ENCODE results near the gene CDCA3. TPM values are rescaled to one million over a fixed set of nuclear protein-coding genes. Genes with fewer than 3 reads are reported as not detected.
A peak's percentile ranks its signal among the peaks of the same experiment; 100 is the strongest.

CDCA3 gene
- total and polyA plus RNA-seq, 2 of the 13 experiments (the other 11 are each of a cell fraction or from before 2014, with no cell fraction given): 32.7 to 56.5 TPM

DNA sequence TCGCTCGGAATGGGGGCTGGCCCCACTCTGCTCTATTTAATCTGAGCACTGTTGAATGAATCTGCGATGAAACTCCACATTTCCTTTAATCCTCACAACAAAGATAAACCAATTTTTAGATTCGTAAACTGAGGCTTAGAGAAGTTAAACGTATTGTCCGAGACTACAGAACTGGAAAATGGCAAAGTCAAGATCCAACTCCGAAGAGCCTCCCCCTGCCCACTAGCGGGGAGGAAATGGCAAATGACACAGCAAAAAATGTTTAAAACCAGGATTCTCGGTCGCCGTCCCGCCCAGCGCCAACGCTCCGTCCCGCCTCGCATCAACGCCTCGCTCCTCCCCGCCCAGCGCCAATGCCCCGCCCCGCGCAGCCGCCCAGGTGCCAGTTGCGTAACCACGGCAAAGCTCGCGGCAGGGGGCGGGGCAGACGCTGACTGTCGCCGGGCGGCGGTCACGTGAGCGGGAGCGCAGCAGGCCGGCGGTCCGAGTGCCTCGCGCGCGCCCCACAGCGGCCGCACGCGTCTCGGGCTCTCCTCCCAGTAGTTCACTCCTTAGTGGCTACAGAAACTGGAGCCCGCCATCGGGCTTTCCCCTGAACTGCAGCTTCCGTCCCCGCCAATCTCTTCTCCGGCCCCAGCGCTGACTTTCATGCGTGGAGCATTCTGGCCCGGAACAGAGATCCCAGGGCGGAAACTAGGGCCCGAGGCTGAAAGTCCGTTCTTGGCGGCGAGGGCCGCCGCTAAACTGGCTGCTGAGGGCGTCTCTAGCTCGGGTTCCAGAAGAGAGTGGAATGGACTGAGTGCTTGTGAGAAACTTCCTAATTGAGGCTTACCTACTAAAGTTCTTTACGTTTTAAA lies 39.9 kb upstream of the CDCA3 start (continued):
- TF ChIP-seq, protein P1, sequence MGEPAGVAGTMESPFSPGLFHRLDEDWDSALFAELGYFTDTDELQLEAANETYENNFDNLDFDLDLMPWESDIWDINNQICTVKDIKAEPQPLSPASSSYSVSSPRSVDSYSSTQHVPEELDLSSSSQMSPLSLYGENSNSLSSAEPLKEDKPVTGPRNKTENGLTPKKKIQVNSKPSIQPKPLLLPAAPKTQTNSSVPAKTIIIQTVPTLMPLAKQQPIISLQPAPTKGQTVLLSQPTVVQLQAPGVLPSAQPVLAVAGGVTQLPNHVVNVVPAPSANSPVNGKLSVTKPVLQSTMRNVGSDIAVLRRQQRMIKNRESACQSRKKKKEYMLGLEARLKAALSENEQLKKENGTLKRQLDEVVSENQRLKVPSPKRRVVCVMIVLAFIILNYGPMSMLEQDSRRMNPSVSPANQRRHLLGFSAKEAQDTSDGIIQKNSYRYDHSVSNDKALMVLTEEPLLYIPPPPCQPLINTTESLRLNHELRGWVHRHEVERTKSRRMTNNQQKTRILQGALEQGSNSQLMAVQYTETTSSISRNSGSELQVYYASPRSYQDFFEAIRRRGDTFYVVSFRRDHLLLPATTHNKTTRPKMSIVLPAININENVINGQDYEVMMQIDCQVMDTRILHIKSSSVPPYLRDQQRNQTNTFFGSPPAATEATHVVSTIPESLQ (CRISPR knock-in tag; conservative IDR thresholded peaks at IDR 0.05): no peak
- TF ChIP-seq AHR (CRISPR knock-in tag; IDR thresholded peaks at IDR 0.05) (peak; percentile 82; the same call in 1 of the 2 replicates), ZKSCAN1 (IDR thresholded peaks at IDR 0.05; ENCODE audit: low read length) (peak; percentile 27; the same call in 1 of the 2 replicates), KDM1A (CRISPR knock-in tag; IDR thresholded peaks at IDR 0.05) (no peak; the same call in 1 of the 2 replicates), TBP (CRISPR knock-in tag; IDR thresholded peaks at IDR 0.05) (no peak), DBP (CRISPR knock-in tag; IDR thresholded peaks at IDR 0.05; ENCODE audit: not compliant biosample characterization) (no peak), MIXL1 (CRISPR knock-in tag; IDR thresholded peaks at IDR 0.05) (peak; percentile 38; the same call in 1 of the 2 replicates), SOX5 (CRISPR knock-in tag; IDR thresholded peaks at IDR 0.05; ENCODE audit: borderline replicate concordance) (peak; percentile 63; the same call in 1 of the 2 replicates), SKIL (CRISPR knock-in tag; IDR thresholded peaks at IDR 0.05; ENCODE audit: borderline replicate concordance) (peak; percentile 93), ZNF557 (CRISPR knock-in tag; IDR thresholded peaks at IDR 0.05) (peak; percentile 60; the same call in 1 of the 2 replicates), ZNF30 (CRISPR knock-in tag; IDR thresholded peaks at IDR 0.05) (no peak), ZSCAN29 (CRISPR knock-in tag; conservative IDR thresholded peaks at IDR 0.05) (peak; percentile 63; the same call in 1 of the 2 replicates), ATF2 (CRISPR knock-in tag; IDR thresholded peaks at IDR 0.05) (peak; percentile 57; the same call in 1 of the 2 replicates), HOXD1 (CRISPR knock-in tag; IDR thresholded peaks at IDR 0.05) (peak; percentile 67; the same call in 1 of the 2 replicates)
- TF ChIP-seq, protein P2, sequence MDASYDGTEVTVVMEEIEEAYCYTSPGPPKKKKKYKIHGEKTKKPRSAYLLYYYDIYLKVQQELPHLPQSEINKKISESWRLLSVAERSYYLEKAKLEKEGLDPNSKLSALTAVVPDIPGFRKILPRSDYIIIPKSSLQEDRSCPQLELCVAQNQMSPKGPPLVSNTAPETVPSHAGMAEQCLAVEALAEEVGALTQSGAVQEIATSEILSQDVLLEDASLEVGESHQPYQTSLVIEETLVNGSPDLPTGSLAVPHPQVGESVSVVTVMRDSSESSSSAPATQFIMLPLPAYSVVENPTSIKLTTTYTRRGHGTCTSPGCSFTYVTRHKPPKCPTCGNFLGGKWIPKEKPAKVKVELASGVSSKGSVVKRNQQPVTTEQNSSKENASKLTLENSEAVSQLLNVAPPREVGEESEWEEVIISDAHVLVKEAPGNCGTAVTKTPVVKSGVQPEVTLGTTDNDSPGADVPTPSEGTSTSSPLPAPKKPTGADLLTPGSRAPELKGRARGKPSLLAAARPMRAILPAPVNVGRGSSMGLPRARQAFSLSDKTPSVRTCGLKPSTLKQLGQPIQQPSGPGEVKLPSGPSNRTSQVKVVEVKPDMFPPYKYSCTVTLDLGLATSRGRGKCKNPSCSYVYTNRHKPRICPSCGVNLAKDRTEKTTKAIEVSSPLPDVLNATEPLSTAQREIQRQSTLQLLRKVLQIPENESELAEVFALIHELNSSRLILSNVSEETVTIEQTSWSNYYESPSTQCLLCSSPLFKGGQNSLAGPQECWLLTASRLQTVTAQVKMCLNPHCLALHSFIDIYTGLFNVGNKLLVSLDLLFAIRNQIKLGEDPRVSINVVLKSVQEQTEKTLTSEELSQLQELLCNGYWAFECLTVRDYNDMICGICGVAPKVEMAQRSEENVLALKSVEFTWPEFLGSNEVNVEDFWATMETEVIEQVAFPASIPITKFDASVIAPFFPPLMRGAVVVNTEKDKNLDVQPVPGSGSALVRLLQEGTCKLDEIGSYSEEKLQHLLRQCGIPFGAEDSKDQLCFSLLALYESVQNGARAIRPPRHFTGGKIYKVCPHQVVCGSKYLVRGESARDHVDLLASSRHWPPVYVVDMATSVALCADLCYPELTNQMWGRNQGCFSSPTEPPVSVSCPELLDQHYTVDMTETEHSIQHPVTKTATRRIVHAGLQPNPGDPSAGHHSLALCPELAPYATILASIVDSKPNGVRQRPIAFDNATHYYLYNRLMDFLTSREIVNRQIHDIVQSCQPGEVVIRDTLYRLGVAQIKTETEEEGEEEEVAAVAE (CRISPR knock-in tag; IDR thresholded peaks at IDR 0.05; ENCODE audit: borderline replicate concordance): no peak
- TF ChIP-seq, protein P3, sequence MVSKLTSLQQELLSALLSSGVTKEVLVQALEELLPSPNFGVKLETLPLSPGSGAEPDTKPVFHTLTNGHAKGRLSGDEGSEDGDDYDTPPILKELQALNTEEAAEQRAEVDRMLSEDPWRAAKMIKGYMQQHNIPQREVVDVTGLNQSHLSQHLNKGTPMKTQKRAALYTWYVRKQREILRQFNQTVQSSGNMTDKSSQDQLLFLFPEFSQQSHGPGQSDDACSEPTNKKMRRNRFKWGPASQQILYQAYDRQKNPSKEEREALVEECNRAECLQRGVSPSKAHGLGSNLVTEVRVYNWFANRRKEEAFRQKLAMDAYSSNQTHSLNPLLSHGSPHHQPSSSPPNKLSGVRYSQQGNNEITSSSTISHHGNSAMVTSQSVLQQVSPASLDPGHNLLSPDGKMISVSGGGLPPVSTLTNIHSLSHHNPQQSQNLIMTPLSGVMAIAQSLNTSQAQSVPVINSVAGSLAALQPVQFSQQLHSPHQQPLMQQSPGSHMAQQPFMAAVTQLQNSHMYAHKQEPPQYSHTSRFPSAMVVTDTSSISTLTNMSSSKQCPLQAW (CRISPR knock-in tag; IDR thresholded peaks at IDR 0.05): peak; percentile 91

Data from HepG2 (cell line).